ES-I3 (cell line): ENCODE measurements around the gene CDK2AP2.
"Not testable (repeated sequence)": the region's sequence is repeated elsewhere in the genome, so short reads cannot be mapped to it uniquely, and the experiment has no call there.

Experiments used
- H3K36me3 ChIP-seq: 2 replicates; pipeline ENCODE4 v1.6.1; 2013; ENCODE audit warnings: mild to moderate bottlenecking, low read length, control low read depth, moderate library complexity; ENCODE audit not compliant: insufficient read depth
- H3K4me1 ChIP-seq: 2 replicates; pipeline ENCODE4 v1.6.1; 2013; ENCODE audit warnings: mild to moderate bottlenecking, control low read depth, low read length; ENCODE audit not compliant: insufficient read depth
- H3K9ac ChIP-seq: 2 replicates; pipeline ENCODE4 v1.6.1; 2013; ENCODE audit warnings: low read depth, mild to moderate bottlenecking, low read length, moderate library complexity
- H3K9me3 ChIP-seq: 2 replicates; pipeline ENCODE4 v1.6.1; 2013; ENCODE audit warnings: mild to moderate bottlenecking, low read length, moderate library complexity; ENCODE audit not compliant: control insufficient read depth, insufficient read depth

CDK2AP2 gene, protein sequence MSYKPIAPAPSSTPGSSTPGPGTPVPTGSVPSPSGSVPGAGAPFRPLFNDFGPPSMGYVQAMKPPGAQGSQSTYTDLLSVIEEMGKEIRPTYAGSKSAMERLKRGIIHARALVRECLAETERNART

GRCh38 chr11:67507864-67508485, at the start of gene CDK2AP2:
TSS of gene CDK2AP2 (minus strand) at chr11:67508162. CDS start at chr11:67508082, 80 bp downstream.
- Histone ChIP-seq H3K9me3 (no peaks in the 10 kb centered on the region), H3K36me3 (no peaks in the 10 kb centered on the region), H3K4me1 (peaks cover 7% of the 10 kb centered on the region; the same call in 1 of the 2 replicates), H3K9ac (peak within 1 kb of the TSS; percentile 94)

DNA sequence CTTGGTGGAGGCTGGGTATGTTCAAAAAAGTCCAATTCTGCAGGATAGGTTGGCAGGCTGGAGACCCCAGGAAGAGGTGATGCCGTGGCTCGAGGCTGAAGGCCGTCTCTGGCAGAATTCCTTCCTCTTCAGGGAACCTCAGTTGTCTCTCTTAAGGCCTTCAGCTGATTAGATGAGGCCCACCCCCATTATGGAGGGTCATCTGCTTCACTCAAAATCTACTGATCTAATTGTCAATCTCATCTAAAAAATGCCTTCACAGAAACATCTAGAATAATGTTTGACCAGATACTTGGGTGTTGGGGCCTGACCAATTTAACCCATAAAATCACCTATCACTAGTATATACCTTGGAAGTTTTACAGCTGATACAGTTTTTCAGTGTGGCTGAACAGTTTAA, 48.3 kb upstream of the CDK2AP2 start:
- no peaks in the 10 kb centered on the region for H3K4me1 ChIP-seq
- H3K9me3 ChIP-seq = peaks cover 8% of the 10 kb centered on the region; the same call in 1 of the 2 replicates
- no peaks in the 10 kb centered on the region for H3K36me3 ChIP-seq
- no peak overlapping the region for H3K9ac ChIP-seq

GRCh38 chr11:67551697-67552096, 43.7 kb upstream of the CDK2AP2 start:
- not testable (repeated sequence) for H3K9me3 ChIP-seq, H3K4me1 ChIP-seq, H3K36me3 ChIP-seq, H3K9ac ChIP-seq

- peaks cover 8% of the 10 kb centered on the region; the same call in 1 of the 2 replicates for H3K9me3 ChIP-seq
- H3K36me3 ChIP-seq = no peaks in the 10 kb centered on the region
- H3K4me1 ChIP-seq = no peaks in the 10 kb centered on the region
- no peak overlapping the region for H3K9ac ChIP-seq
Measured at GRCh38 chr11:67551127-67551526, 43.2 kb upstream of the CDK2AP2 start.

- Histone ChIP-seq H3K36me3 (no peaks in the 10 kb centered on the region), H3K4me1 (no peaks in the 10 kb centered on the region), H3K9me3 (peaks cover 8% of the 10 kb centered on the region; the same call in 1 of the 2 replicates)
Measured at GRCh38 chr11:67548555-67549110, 40.7 kb upstream of the CDK2AP2 start.

GRCh38 chr11:67548112-67548511, 40.1 kb upstream of the CDK2AP2 start:
- not testable (repeated sequence) for H3K9ac ChIP-seq, H3K9me3 ChIP-seq, H3K4me1 ChIP-seq, H3K36me3 ChIP-seq

More at GRCh38 chr11:67548555-67549110, 40.7 kb upstream of the CDK2AP2 start:
- H3K9ac ChIP-seq = no peak overlapping the region

- Histone ChIP-seq H3K9ac (no peak overlapping the region), H3K4me1 (no peaks in the 10 kb centered on the region), H3K36me3 (no peaks in the 10 kb centered on the region), H3K9me3 (no peaks in the 10 kb centered on the region)
Measured at GRCh38 chr11:67545280-67545679, 37.3 kb upstream of the CDK2AP2 start.

DNA sequence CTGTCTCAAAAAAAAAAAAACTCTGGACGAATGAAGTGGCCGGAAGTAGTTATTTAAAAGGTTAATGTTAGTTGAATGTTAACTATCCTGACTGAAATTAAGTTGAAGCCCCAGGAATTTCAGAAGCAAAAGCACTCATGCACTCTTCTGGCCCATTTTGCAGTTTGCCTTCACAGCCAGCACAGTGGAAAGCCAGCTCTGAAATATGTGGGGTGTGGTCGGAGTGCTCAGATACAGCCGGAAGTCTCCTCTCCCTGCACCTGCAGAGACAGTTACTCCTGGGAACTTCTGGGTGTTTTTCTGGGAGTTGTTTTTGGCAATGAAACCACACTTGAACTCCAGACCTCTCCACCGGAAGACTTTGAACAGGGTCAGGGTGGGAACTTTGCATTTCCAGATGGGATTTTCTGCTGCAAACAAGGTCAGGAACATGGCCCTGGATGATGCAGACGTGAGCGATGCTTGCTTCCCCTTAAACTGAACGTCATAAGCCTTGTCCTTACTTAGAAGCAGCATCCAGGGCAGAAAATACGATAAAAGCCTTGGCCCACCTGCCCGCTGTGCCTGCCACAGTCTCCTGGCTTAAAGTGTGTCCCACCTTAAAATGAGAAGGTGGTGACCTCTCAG, 36.8 kb upstream of the CDK2AP2 start:
- no peaks in the 10 kb centered on the region for H3K4me1 ChIP-seq
- no peak overlapping the region for H3K9ac ChIP-seq
- H3K36me3 ChIP-seq = no peaks in the 10 kb centered on the region
- H3K9me3 ChIP-seq = no peaks in the 10 kb centered on the region

- no peaks in the 10 kb centered on the region for H3K4me1 ChIP-seq
- H3K9ac ChIP-seq = no peak overlapping the region
- no peaks in the 10 kb centered on the region for H3K36me3 ChIP-seq
- no peaks in the 10 kb centered on the region for H3K9me3 ChIP-seq
Measured at GRCh38 chr11:67543585-67543984, 35.6 kb upstream of the CDK2AP2 start.

- no peaks in the 10 kb centered on the region for H3K9me3 ChIP-seq
- no peaks in the 10 kb centered on the region for H3K4me1 ChIP-seq
- no peaks in the 10 kb centered on the region for H3K36me3 ChIP-seq
- no peak overlapping the region for H3K9ac ChIP-seq
Measured at GRCh38 chr11:67542971-67543370, 35.0 kb upstream of the CDK2AP2 start.

DNA sequence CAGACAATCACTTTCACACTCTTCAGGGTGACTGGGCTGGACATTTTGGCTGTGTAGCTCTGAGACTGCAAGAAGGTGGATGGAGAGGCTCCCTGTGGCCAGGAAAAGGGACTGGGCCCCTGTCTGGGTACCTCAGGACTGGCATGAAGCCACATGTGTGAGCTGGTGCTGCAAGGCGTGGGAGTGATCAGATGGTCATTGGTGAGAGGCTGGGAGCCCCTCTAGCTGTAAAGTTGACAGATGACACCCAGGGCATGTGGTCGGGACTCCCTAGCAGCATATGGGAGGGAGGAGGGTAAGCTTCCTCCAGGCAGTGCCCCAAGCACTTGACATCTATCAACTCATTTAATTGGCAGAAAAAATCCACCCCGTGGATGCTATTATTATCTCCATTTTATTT, 34.2 kb upstream of the CDK2AP2 start:
- Histone ChIP-seq H3K9ac (no peak overlapping the region), H3K4me1 (no peaks in the 10 kb centered on the region), H3K36me3 (no peaks in the 10 kb centered on the region), H3K9me3 (no peaks in the 10 kb centered on the region)

GRCh38 chr11:67541198-67541597, 33.2 kb upstream of the CDK2AP2 start:
- Histone ChIP-seq H3K9ac (no peak overlapping the region), H3K36me3 (no peaks in the 10 kb centered on the region), H3K4me1 (no peaks in the 10 kb centered on the region)

DNA sequence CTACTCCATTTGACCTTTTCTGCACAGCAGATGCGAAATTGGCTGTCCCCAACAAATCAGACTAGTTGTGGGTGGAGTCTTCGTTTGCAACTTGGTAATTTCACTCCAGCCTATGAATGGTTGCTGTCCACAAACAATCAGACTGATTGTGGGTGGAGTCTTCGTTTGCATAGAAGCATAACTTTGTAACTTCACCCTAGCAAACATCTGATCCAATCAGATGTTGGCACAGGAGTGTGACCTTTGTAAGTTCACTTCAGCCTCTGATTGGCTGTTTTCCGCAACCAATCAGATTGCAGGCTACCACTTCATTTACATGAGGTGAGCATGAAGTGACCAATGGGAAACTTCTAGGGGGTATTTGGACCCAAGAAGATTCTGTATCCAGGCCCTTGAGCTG, 31.6 kb upstream of the CDK2AP2 start:
- Histone ChIP-seq H3K36me3 (no peaks in the 10 kb centered on the region), H3K4me1 (no peaks in the 10 kb centered on the region), H3K9ac (no peak overlapping the region), H3K9me3 (peaks cover 6% of the 10 kb centered on the region; the same call in 1 of the 2 replicates)

More at GRCh38 chr11:67541198-67541597, 33.2 kb upstream of the CDK2AP2 start:
- no peaks in the 10 kb centered on the region for H3K9me3 ChIP-seq

GRCh38 chr11:67538823-67539505, 31.0 kb upstream of the CDK2AP2 start:
- Histone ChIP-seq H3K4me1 (no peaks in the 10 kb centered on the region), H3K9ac (no peak overlapping the region), H3K9me3 (peaks cover 9% of the 10 kb centered on the region; the same call in 1 of the 2 replicates), H3K36me3 (no peaks in the 10 kb centered on the region)
